Superior temporal gyrus (tissue), 1 donor: ENCODE data around the gene C11orf42.
"Not testable (repeated sequence)": the region's sequence is repeated elsewhere in the genome, so short reads cannot be mapped to it uniquely, and the experiment has no call there.

Experiments
- DNase-seq: peaks from one replicate; pipeline ENCODE4 v3.0.0-alpha.2; 2016; ENCODE audit errors: extremely low spot score

Gene C11orf42

DNA sequence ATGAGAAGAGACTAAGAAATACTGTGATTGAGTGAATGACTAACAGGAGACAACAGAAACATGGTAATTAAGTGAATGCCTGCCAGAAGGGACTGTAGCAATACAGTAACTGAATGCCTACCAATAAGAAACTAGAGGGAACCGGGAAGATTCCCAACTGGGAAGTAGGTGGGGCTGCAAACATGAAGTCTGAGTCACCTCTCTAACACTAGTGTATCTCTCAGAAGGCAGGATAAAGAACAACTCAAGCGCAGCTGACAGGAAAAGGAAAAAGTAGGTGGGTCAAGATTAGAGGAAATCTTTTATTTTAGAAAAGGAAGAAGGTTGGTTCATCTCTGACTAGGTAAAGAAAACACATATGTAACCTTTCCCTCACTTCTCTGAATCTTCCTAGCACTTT, 14.0 kb downstream of the C11orf42 start:
- DNase-seq = peak; percentile 21

DNA sequence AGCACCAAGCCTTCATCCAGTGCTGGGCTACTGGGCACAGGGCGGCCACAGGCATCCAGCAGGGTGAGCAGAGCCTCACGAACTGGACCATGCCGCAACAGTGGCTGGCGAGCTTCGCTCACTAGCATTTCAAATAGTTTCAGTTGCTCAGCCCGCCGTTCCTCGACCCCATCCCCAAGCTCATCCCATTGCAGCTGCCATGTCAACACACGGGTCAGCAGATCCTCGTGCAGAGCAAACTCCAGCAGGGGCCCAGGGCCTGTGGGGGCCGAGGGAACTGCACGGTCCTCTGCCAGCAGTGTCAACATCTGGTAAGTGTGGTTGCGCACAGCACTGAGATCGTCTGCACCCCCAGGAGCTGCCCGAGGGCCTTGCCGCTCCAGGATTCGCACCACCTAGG, 18.5 kb downstream of the C11orf42 start:
- DNase-seq = no peak

DNA sequence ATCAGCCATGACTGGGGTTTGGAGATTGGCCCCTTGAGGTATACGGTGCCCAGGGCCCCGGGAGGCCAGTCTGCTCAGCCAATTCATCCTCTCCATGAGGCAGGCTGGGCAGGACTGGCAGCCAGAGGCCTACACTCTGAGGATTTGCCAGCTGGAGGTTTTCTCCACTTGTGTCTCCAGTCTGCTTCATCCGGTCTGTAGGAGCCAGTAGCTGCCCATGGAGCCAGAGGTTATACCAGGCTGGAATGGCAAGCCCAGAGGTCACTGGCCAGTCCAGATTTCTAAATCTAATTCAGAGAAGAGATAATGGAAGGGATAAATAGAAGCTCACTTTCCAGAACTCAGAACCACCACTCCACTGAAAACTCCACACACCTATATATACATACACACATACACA, 19.1 kb downstream of the C11orf42 start:
- DNase-seq = no peak

DNA sequence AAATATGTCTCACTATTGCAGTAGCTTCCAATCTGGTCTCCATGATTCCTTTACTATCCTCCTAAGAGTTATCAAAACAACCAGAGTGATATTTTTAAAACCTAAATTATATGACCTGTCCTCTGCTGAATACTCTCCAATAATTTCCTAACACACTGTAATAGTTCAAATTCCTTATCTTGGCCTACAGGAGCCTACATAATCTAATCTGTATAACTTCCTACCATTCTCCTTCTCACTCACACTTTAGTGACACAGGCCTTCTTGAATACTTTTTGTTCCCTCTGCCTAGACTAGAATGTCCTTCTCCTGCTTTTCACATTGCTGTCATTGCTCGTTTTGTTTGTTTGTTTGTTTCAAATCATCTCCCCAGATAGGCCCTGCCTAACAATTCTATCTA, 19.7 kb downstream of the C11orf42 start:
- DNase-seq = no peak

DNA sequence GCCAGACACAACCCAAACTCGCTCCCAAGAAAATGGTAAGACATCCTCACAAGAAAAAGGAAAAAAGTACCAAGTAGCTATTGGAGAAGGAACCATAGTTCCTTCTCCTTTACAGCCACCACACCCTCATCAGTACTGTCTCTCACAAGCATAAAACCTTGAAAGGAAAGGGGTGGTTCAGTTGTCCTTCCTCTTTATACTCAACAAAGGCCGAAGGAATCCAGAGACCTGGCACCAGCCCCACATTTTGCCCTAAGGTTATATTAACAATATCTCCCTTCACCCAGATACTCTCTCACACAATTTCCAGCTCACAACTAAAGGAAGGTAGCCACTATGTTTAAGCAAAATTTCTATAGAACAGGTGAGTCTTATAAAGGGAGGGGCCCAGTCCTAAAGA, 20.5 kb downstream of the C11orf42 start:
- no peak for DNase-seq

DNA sequence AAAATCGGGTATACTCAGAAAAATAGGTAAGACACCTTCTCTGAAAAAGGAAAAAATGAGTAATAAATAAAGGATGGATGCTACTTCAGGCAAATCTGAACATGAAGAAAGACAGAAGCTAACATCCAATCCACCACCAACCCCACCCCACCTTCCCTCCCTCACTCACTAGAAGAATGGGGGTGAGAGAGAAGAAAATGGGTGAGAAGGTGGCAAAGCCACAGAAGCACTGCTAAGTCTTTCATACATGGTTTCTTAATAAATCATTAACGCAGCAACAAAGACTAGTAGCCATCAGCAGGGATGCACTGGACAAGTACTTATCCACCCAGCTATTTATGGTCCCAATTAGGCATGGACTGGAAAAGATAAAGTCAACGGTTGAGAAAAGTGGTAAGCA, 23.2 kb downstream of the C11orf42 start:
- DNase-seq = no peak

DNA sequence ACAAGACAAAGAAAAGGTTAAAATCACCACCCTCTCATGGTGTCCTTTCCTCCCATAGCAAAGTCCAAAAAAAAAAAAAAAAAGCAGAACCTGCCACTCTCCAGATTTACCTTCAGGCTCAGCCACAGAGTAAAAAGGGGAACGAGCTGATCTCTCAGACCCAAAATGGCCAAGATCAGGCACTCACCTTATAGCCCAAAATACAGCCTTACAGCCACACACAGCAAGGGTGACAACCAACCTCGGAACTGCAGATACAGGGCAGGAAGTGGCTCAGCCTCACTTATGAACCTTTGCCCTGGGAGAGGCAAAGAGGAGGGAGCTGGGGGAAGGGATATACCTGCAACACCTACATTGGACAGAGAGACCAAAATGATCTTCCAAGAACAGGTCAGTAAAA, 24.6 kb downstream of the C11orf42 start:
- DNase-seq = no peak

DNA sequence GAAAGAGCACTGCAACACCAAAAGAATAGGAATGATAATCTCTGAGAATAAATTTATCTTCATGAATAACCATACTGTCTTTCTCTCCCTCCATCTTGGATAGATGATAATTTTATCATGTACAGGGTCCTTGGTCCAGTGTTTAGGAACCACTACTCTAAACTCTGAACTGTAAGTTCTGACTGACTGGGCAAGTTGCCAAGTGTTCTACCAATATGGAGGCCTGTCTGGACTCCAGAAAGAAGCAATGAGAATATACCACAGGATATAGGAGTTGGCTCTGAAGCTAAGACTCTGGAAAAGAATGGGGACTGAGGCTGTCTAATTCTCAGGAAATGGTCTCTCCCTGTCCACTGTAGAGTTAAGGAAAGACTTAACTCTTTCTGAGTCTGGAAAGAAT, 27.5 kb downstream of the C11orf42 start:
- no peak for DNase-seq

DNA sequence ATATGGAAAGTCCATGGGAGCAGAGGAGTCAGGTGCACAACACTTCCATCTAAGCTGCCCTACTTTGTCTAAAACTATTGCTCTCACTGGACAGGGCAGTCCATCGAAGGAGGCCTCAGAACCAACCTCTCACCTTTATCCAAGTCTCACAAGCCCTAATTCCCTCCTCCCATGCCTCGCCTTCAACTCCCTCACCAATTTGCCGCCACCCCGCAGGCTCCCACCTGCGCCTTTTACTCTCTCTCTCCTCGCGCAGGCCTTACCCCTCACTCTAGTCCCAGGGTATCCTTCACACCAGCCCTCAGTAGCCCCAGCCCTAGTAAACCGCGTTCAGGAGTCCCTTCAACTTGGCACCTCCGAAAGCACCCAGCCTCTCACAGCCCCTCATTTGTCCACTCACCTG, 28.6 kb downstream of the C11orf42 start:
- no peak for DNase-seq

DNA sequence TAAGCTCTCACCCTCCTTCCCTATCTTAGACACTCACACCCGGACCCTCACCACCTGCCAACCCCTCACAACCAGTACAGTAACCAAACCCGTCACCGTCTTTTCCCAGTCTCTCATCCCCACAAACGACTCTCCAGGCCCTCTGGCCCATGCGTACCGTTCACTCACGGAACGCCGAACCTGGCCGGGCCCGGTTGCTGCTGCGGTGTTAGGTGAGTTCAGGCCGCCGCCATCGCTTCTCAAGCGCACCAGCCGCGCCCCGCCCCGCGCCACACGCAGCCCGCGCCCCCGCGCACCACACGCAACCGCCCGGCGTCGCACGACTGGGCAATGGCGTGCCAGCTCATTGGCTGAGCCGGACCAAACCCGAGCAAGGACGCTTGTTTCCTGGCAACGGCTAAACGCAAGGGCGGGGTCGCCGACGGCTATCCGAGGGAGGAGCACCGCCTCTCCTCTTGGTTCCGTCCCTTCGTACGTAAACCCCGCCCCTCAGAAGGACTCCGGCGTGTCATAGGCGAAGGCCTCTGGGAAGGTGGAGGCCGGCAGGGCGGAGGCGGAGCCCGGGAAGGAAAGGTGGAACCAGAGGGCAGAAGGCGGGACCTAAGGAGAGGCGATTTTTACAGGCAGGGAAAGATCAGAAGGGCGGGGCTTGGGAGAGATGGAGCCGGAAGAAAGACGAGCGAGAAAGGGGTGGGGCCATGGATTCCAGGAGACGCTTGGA, 29.2 kb downstream of the C11orf42 start, which contains the start of gene FHIP1B:
Gene FHIP1B (minus strand): TSS at position 250 of the 721 bp plus-strand sequence. CDS start 10,120 bp downstream, outside the sequence.
- peak; percentile 99 for DNase-seq

DNA sequence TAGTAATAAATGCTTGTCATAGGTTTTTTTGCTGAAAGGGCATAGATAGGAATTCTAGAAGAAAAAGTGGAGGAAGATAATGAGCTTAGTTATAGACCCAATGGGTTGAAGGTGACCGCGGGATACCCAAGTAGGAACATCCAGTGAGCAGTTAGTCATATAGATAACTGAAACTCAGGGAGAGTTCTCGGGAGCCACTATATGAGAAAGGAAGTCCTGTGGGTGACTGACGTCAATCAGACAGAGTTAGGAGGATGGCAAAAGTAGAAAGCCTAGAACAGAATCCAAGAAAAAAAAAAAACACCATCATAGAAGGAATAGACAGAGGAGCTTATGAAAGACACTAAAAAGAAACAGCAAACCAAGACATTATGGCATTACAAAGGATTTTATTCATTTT, 31.9 kb downstream of the C11orf42 start:
- no peak for DNase-seq

DNA sequence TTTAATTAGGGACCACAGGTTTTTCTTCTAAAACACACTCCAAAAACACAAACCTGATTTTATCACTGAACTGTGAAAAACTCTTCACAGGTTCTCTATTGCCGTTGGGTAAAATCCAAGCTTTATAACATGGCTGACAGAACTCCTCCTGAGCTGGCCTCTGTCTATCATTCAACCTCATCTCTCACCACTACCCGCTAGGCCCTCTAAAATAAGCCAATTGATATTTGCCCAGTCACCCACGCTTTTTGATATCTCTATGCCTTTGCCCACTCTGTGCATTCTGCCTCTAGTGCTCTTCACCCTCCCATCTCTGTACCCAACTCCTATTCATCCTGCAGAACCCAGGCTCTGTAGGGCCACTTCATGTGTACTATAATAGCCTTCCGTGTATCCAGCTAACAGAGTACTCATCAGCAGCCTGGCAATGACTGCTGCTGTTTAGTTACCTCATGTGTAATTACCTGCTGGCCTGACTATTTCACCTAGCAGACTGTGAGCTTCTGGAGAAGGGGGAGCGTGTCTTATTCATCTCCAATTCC, 32.5 kb downstream of the C11orf42 start:
- DNase-seq = no peak

DNA sequence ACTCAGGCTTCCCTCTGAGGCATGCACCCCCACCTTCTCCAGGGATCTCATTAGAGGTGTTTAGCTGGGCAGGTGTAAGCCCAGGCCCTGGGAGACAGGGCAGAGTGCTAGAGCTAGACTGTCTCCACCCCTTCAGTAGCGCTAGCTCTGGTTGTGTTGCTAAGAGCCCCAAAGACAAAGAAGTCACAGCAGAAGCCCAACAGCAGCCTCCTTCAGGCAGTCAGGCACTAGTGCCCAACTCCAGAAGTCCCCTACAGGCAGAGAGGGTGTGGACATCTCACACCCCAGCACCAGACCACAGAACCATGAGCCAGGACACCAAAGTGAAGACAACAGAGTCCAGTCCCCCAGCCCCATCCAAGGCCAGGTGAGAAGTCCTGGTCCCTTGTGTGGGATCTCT, 33.5 kb downstream of the C11orf42 start, which contains the start of gene CNGA4:
Gene CNGA4 (plus strand): TSS at position 188 of the 400 bp plus-strand sequence. CDS start 118 bp downstream, at position 306.
- no peak for DNase-seq

DNA sequence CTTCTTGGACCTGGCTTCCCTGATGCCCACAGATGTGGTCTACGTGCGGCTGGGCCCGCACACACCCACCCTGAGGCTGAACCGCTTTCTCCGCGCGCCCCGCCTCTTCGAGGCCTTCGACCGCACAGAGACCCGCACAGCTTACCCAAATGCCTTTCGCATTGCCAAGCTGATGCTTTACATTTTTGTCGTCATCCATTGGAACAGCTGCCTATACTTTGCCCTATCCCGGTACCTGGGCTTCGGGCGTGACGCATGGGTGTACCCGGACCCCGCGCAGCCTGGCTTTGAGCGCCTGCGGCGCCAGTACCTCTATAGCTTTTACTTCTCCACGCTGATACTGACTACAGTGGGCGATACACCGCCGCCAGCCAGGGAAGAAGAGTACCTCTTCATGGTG, 34.8 kb downstream of the C11orf42 start:
- no peak for DNase-seq

DNA sequence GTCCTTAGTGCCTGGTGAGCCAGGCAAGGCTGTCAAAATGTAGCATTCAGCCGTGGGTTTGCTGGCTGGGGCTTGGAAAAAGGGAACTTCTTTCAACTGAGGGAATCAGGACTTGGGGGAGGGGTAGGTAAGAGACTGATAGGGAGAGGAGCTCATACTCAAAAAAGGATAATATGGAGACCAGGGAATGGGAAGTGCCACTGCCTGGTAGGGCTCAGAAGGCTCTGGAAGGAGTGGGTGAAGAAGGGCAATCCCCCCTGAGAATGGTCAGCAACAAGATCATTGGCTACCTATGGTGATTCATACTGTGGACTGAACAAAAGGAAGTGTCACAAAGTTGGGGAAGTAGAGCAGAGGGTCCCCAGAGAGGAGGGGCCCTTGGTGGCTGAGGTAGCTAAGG, 35.4 kb downstream of the C11orf42 start:
- no peak for DNase-seq

DNA sequence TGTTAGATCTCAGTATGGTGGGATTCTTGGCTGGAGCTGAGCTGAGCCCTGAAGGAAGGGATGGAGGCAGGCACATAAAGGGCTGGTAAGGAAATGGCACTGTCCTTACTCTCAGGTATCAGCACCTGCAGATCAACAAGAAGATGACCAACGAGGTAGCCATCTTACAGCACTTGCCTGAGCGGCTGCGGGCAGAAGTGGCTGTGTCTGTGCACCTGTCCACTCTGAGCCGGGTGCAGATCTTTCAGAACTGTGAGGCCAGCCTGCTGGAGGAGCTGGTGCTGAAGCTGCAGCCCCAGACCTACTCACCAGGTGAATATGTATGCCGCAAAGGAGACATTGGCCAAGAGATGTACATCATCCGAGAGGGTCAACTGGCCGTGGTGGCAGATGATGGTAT, 36.0 kb downstream of the C11orf42 start:
- DNase-seq = no peak

DNA sequence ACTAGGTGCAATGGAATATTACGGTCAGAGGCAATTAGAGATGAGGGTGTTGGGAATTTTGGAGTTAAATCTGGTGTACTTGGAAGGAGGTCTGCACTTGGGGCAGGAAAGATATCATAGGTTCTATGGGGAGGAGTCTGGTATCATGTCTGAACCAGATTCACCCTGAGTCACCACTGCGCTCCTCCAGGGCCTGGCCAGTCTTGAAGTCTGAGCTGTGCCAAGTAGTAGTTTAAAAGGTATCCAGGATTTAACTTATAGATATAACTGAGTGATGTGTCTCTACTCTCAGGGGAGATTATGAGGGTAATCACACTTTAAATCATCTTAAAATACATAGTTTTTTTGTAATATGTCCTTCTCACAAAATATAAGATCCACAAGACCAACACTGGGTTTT, 40.2 kb downstream of the C11orf42 start:
- DNase-seq = no peak

DNA sequence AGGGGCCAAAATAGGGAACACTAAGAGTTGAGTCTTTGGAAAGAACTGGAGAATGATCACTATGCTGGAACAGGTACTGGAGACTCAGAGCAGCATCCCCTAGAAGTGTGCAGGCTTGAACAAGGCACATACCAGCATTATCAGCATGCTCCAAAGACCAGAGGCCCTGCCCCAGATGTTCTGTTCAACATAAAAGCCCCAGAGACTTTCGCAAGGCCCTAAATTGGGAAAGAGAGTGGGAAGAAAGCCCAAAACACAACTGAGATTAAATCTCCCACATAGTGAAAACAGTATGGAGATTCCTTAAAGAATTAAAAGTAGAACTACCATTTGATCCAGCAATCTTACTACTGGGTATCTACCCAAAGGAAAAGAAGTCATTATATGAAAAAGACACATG, 42.9 kb downstream of the C11orf42 start:
- DNase-seq = no peak

DNA sequence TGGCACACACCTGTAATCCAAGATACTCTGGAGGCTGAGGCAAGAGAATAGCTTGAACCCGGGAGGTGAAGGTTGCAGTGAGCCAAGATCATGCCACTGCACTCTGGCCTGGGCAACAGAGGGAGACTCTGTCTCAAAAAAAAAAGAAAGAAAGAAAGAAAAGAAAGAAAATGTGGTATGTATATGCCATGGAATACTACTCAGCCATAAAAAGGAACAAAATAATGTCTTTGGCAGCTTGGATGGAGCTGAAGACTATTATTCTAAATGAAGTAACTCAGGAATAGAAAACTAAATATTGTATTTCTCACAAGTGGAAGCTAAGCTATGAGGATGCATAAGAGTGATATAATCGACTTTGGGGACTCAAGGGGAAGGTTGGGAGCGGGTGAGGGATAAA, 43.5 kb downstream of the C11orf42 start:
- not testable (repeated sequence) for DNase-seq

DNA sequence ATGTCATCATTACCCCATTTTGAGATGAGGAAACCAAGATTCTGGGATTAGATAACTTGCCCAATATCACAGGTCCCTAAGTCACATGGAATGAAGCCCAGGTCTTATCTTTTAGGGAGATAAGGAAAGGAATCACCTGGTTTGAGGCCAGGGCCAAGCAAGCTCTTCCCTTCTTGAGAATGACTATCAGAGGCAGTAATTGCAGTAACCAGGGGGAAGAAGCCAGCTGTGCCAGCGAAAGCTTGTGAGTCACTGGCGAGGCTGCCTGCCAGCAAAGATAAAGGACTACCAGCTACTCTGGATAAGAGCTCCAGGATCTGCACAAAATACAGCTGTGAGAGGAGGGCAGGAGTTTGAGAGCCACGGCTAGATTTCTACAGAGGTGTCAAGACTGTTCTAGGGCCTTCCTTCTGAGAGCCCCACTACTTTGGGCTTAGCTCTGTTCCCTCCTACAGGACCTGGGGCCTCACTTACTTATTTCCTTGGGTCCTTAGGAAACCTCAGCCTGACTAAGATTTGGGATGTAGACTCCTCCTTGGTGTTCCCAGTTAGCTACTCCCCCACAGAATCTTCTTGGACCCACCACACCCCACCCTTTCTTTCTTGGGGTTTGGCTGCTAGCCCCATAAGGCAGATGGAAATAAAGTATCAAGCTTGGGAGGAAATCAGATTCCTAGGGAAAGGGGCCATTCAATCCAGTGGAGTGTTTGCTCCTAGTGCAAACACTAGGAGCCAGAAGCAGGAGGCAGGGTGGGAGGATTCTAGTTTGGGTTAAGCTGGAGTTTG, 44.6 kb downstream of the C11orf42 start:
- no peak for DNase-seq

DNA sequence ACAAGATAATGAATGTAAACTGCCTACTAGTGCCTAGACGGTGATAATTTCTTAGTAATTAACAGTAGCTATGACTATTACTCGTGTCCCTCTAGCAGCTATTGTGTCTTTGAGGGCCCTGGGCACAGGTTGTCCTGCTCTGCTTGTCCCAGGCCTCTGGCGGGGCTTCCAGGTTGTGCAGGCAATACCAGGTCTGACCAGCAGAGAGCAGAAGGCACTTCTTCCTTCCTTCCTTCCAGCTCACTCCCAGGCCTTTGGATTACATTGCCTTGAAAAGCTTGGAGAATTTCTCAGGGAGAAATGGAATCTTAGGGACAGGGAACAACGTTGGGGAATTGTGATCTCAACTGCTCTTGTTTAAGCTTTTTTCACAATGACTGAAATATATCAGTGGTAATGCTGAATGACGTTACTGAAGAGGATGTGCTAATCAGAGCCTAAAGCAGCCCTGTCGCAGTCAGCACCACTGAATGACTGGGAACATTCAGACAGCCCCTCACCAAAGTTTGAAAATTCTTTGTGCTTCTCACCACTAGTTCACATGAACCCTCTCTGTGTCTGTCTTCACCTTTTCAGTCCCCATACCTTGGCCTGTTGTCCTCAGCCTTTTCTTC, 45.9 kb downstream of the C11orf42 start:
- DNase-seq = peak; percentile 74

DNA sequence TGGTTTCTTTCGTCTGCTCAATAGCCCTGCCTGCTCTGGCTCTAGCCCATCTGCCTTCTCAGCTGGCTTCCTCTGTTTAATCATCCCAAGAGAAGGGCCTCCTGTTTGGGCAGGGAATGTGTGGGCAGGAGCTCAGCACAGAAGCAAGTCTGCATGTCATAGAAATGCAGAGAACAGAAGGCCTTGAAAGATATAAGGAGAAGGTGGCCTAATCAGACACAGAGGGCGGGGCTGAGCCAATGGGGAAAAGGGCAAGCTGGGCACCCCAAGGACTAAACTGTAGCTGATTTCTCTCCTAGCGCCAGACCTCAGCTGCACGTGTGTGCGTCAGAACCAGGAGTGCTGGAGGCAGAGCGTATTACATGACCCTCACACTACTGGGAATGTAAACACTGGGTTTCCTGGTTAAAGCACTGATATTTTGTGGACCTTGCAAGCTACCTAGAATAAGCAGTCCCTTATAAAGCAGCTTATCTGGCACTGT, 46.7 kb downstream of the C11orf42 start:
- DNase-seq = no peak
